K562 (cell line): ENCODE data around the gene TMC8. TPM values are rescaled to one million over a fixed set of nuclear protein-coding genes. Genes with fewer than 3 reads are reported as not detected.

Source experiments
- BRCA1 ChIP-seq, 2 experiments: fragments of 450-650 bp in 1 of 2; sonication (generic) in 1 of 2; formaldehyde crosslinking in 1 of 2; IDR thresholded peaks; 2 replicates each; pipeline versions ENCODE4 v1.5.0 to v1.6.1; 2017 to 2020; ENCODE audit warnings: mild to moderate bottlenecking in 1 of 2, missing genetic modification reagents in 1 of 2
- CBX2 ChIP-seq: fragments of 200-600 bp; sonication (generic); IDR thresholded peaks from one replicate; pipeline ENCODE4 v1.6.1; 2012; ENCODE audit warnings: mild to moderate bottlenecking, low read length, inconsistent platforms; ENCODE audit not compliant: insufficient read depth, poor library complexity, severe bottlenecking
- NBN ChIP-seq: fragments of 450-650 bp; IDR thresholded peaks from 2 replicates; pipeline ENCODE4 v1.6.1; 2016; ENCODE audit warnings: low read depth, mild to moderate bottlenecking
- RFX5 ChIP-seq: IDR thresholded peaks from 2 replicates; pipeline ENCODE4 v1.6.1; 2011; ENCODE audit warnings: low read depth, mild to moderate bottlenecking, improper control_type of control experiment, low read length
- ZNF184 ChIP-seq: sonication (generic); formaldehyde crosslinking; IDR thresholded peaks from 2 replicates; pipeline ENCODE4 v1.5.0; 2020; ENCODE audit warnings: missing genetic modification reagents
- ZNF586 ChIP-seq: fragments of 450-650 bp; formaldehyde crosslinking; conservative IDR thresholded peaks from 2 replicates; pipeline ENCODE4 v1.4.0; 2020; ENCODE audit warnings: mild to moderate bottlenecking, moderate library complexity
- ZNF76 ChIP-seq: fragments of 250-450 bp; sonication (Bioruptor Pico); IDR thresholded peaks from 2 replicates; pipeline ENCODE4 v1.4.0; 2020; ENCODE audit warnings: mild to moderate bottlenecking, moderate library complexity, borderline replicate concordance
- polyA plus RNA-seq, 8 experiments: library from polyadenylated mRNA; depleted of rRNA in 4 of 8; stranded (reverse) in 5 of 8; unstranded in 3 of 8; fragments of >200 nt; fragmentation: Nextera tagmentation in 2 of 8; fragmentation: Illumina TruSeq in 1 of 8; extraction: Ambion mirVana in 2 of 8; extraction: Trizol in 1 of 8; gene quantifications; 2 replicates each; pipeline versions ENCODE4 v1.2.1 to v1.2.3, GENCODE V29; 2011 to 2014; ENCODE audit warnings: inconsistent platforms in 1 of 8, missing spikeins in 1 of 8
- total RNA-seq, 7 experiments: library from RNA; depleted of rRNA in 6 of 7; stranded (reverse); fragments of >200 nt in 6 of 7; fragmentation: Illumina TruSeq in 2 of 7; extraction: Trizol in 2 of 7; gene quantifications; 2 replicates each; pipeline versions ENCODE4 v1.2.1 to v1.2.3, GENCODE V29; 2011 to 2021; ENCODE audit warnings: low replicate concordance in 1 of 7
- TF ChIP-seq, protein P1 (sequence below): fragments of 200-400 bp; formaldehyde crosslinking; IDR thresholded peaks from 2 replicates; pipeline ENCODE4 v1.6.1; 2017; ENCODE audit warnings: mild to moderate bottlenecking, low read depth, low read length, moderate library complexity
- TF ChIP-seq, protein P2 (sequence below), 2 experiments: fragments of 450-650 bp in 1 of 2; sonication (generic) in 1 of 2; formaldehyde crosslinking in 1 of 2; IDR thresholded peaks in 1 of 2; conservative IDR thresholded peaks in 1 of 2; 2 replicates each; pipeline versions ENCODE4 v1.6.1 to v1.8.1; 2016 to 2023; ENCODE audit warnings: mild to moderate bottlenecking in 2 of 2, moderate library complexity in 2 of 2, inconsistent platforms in 1 of 2, missing genetic modification reagents in 1 of 2
- TF ChIP-seq, protein P3 (sequence below): fragments of 250-450 bp; sonication (Bioruptor Pico); IDR thresholded peaks from 2 replicates; pipeline ENCODE4 v1.5.0; 2021; ENCODE audit warnings: mild to moderate bottlenecking, borderline replicate concordance
- TF ChIP-seq, protein P4 (sequence below): fragments of 250-450 bp; sonication (Bioruptor Pico); IDR thresholded peaks from 2 replicates; pipeline ENCODE4 v1.5.0; 2022; ENCODE audit warnings: mild to moderate bottlenecking
- TF ChIP-seq, protein P5 (sequence below): sonication (generic); formaldehyde crosslinking; IDR thresholded peaks from 2 replicates; pipeline ENCODE4 v1.8.0; 2022; ENCODE audit warnings: mild to moderate bottlenecking, missing genetic modification reagents

Gene TMC8
- total and polyA plus RNA-seq, 9 of the 15 experiments (the other 6 are each of a cell fraction or from before 2014, with no cell fraction given) = 0.13 to 10.9 (median 2.8) TPM

DNA sequence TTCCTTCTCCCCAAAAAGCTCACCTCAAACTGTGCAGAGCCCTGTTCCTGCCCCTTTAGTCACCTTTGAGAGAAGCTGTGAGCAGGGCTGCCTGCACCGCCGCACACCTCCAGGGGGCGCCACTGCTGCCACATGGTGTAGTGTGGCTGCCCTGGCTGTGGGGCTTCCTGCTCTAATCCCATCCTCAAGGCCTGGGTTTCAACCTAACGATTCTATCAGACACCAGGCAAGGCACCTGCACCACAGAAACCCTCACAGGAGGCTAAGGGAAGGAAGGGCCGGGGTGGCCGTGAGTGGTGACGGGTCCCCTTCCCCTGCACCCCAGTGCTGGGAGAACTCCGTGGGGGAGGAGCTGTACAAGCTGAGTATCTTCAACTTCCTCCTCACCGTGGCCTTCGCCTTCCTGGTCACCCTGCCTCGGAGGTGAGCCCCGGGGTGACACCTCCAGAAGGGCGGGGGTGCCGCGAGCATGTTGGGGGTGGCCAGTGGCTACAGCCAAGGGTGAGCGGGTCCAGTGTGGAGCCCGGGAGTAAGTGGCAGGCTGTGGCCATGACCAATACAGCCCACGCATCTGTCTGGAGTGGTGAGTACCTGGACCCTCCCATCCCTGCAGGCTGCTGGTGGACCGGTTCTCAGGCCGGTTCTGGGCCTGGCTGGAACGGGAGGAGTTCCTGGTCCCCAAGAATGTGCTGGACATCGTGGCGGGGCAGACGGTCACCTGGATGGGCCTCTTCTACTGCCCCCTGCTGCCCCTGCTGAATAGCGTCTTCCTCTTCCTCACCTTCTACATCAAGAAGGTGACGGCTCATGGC lies 7.0 kb downstream of the TMC8 start (continued):
- no peak for TF ChIP-seq BRCA1 (IDR thresholded peaks at IDR 0.05)
- TF ChIP-seq BRCA1 (CRISPR knock-in tag; IDR thresholded peaks at IDR 0.05) = 0 out of 2 replicates have a peak, but pooled peaks have one; percentile 6
- TF ChIP-seq, protein P1, sequence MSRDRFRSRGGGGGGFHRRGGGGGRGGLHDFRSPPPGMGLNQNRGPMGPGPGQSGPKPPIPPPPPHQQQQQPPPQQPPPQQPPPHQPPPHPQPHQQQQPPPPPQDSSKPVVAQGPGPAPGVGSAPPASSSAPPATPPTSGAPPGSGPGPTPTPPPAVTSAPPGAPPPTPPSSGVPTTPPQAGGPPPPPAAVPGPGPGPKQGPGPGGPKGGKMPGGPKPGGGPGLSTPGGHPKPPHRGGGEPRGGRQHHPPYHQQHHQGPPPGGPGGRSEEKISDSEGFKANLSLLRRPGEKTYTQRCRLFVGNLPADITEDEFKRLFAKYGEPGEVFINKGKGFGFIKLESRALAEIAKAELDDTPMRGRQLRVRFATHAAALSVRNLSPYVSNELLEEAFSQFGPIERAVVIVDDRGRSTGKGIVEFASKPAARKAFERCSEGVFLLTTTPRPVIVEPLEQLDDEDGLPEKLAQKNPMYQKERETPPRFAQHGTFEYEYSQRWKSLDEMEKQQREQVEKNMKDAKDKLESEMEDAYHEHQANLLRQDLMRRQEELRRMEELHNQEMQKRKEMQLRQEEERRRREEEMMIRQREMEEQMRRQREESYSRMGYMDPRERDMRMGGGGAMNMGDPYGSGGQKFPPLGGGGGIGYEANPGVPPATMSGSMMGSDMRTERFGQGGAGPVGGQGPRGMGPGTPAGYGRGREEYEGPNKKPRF = no peak
- TF ChIP-seq, protein P2, sequence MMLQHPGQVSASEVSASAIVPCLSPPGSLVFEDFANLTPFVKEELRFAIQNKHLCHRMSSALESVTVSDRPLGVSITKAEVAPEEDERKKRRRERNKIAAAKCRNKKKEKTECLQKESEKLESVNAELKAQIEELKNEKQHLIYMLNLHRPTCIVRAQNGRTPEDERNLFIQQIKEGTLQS (IDR thresholded peaks at IDR 0.05) = peak; percentile 17; the same call in 1 of the 2 replicates
- TF ChIP-seq, protein P2 (CRISPR knock-in tag; conservative IDR thresholded peaks at IDR 0.05) = no peak
- no peak for TF ChIP-seq RFX5
- TF ChIP-seq CBX2 = no peak
- TF ChIP-seq ZNF76 (CRISPR knock-in tag) = 0 out of 2 replicates have a peak, but pooled peaks have one; percentile 12
- TF ChIP-seq, protein P3, sequence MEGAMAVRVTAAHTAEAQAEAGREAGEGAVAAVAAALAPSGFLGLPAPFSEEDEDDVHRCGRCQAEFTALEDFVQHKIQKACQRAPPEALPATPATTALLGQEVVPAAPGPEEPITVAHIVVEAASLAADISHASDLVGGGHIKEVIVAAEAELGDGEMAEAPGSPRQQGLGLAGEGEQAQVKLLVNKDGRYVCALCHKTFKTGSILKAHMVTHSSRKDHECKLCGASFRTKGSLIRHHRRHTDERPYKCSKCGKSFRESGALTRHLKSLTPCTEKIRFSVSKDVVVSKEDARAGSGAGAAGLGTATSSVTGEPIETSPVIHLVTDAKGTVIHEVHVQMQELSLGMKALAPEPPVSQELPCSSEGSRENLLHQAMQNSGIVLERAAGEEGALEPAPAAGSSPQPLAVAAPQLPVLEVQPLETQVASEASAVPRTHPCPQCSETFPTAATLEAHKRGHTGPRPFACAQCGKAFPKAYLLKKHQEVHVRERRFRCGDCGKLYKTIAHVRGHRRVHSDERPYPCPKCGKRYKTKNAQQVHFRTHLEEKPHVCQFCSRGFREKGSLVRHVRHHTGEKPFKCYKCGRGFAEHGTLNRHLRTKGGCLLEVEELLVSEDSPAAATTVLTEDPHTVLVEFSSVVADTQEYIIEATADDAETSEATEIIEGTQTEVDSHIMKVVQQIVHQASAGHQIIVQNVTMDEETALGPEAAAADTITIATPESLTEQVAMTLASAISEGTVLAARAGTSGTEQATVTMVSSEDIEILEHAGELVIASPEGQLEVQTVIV = no peak
- TF ChIP-seq, protein P4, sequence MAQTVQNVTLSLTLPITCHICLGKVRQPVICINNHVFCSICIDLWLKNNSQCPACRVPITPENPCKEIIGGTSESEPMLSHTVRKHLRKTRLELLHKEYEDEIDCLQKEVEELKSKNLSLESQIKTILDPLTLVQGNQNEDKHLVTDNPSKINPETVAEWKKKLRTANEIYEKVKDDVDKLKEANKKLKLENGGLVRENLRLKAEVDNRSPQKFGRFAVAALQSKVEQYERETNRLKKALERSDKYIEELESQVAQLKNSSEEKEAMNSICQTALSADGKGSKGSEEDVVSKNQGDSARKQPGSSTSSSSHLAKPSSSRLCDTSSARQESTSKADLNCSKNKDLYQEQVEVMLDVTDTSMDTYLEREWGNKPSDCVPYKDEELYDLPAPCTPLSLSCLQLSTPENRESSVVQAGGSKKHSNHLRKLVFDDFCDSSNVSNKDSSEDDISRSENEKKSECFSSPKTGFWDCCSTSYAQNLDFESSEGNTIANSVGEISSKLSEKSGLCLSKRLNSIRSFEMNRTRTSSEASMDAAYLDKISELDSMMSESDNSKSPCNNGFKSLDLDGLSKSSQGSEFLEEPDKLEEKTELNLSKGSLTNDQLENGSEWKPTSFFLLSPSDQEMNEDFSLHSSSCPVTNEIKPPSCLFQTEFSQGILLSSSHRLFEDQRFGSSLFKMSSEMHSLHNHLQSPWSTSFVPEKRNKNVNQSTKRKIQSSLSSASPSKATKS (CRISPR knock-in tag) = no peak
- TF ChIP-seq, protein P5, sequence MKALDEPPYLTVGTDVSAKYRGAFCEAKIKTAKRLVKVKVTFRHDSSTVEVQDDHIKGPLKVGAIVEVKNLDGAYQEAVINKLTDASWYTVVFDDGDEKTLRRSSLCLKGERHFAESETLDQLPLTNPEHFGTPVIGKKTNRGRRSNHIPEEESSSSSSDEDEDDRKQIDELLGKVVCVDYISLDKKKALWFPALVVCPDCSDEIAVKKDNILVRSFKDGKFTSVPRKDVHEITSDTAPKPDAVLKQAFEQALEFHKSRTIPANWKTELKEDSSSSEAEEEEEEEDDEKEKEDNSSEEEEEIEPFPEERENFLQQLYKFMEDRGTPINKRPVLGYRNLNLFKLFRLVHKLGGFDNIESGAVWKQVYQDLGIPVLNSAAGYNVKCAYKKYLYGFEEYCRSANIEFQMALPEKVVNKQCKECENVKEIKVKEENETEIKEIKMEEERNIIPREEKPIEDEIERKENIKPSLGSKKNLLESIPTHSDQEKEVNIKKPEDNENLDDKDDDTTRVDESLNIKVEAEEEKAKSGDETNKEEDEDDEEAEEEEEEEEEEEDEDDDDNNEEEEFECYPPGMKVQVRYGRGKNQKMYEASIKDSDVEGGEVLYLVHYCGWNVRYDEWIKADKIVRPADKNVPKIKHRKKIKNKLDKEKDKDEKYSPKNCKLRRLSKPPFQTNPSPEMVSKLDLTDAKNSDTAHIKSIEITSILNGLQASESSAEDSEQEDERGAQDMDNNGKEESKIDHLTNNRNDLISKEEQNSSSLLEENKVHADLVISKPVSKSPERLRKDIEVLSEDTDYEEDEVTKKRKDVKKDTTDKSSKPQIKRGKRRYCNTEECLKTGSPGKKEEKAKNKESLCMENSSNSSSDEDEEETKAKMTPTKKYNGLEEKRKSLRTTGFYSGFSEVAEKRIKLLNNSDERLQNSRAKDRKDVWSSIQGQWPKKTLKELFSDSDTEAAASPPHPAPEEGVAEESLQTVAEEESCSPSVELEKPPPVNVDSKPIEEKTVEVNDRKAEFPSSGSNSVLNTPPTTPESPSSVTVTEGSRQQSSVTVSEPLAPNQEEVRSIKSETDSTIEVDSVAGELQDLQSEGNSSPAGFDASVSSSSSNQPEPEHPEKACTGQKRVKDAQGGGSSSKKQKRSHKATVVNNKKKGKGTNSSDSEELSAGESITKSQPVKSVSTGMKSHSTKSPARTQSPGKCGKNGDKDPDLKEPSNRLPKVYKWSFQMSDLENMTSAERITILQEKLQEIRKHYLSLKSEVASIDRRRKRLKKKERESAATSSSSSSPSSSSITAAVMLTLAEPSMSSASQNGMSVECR (CRISPR knock-in tag) = peak; percentile 81
- TF ChIP-seq ZNF184 (CRISPR knock-in tag) = no peak
- peak; percentile 46; the same call in 1 of the 2 replicates for TF ChIP-seq NBN
- no peak for TF ChIP-seq ZNF586 (CRISPR knock-in tag)
